H1 (cell line): Measurements from ENCODE around the gene EDC3. TPM values are rescaled to one million over a fixed set of nuclear protein-coding genes. Genes with fewer than 3 reads are reported as not detected.

ENCODE experiments used
- CBX5 ChIP-seq: fragments of 300-800, 300-1000 bp; sonication (generic); IDR thresholded peaks from 2 replicates; pipeline ENCODE4 v1.7.1; 2016; ENCODE audit warnings: antibody characterized with exemption, low read length, low read depth
- KDM4A ChIP-seq: IDR thresholded peaks from one replicate; pipeline ENCODE4 v1.7.1; 2012; ENCODE audit warnings: low read depth, mild to moderate bottlenecking, moderate library complexity, low read length, inconsistent platforms; ENCODE audit not compliant: severe bottlenecking
- KDM5A ChIP-seq: fragments of 200-600 bp; IDR thresholded peaks from 2 replicates; pipeline ENCODE4 v1.7.1; 2012; ENCODE audit warnings: mild to moderate bottlenecking, low read length, inconsistent platforms, mixed read lengths
- POLR2AphosphoS5 ChIP-seq: IDR thresholded peaks from 2 replicates; pipeline ENCODE4 v1.6.1; 2011; ENCODE audit warnings: low read depth, low read length
- TAF1 ChIP-seq: IDR thresholded peaks from 2 replicates; pipeline ENCODE4 v1.6.1; 2011; ENCODE audit warnings: mild to moderate bottlenecking, low read depth, low read length
- polyA plus RNA-seq, 7 experiments: library from polyadenylated mRNA; depleted of rRNA in 3 of 7; stranded (reverse) in 5 of 7; unstranded in 2 of 7; fragments of >200 nt in 5 of 7; fragments of 200-250 nt in 2 of 7; gene quantifications; 1 replicate in 5 of 7; 2 replicates in 1 of 7; 4 replicates in 1 of 7; pipeline versions ENCODE4 v1.2.1 to v1.2.3, GENCODE V29; 2011 to 2013; ENCODE audit warnings: missing spikeins in 2 of 7, mixed read lengths in 2 of 7
- total RNA-seq: library from RNA; stranded (reverse); fragmentation: NEBNext Ultra II Directional; extraction: Animal tissue kit (Norgen Biotek cat#: 25700); gene quantifications from 2 replicates; pipeline ENCODE4 v1.2.1, GENCODE V29; 2021
- TF ChIP-seq, protein P1 (sequence below): fragments of 300-600 bp; sonication (generic); IDR thresholded peaks from 2 replicates; pipeline ENCODE4 v1.7.1; 2012; ENCODE audit warnings: low read length, moderate library complexity, mild to moderate bottlenecking, inconsistent platforms; ENCODE audit not compliant: insufficient replicate concordance
- TF ChIP-seq, protein P2 (sequence below): IDR thresholded peaks from 2 replicates; pipeline ENCODE4 v1.6.1; 2012; ENCODE audit warnings: low read length, inconsistent platforms

Gene EDC3
- total and polyA plus RNA-seq, 2 of the 8 experiments (the other 6 are each of a cell fraction or from before 2014, with no cell fraction given): 45.0 to 50.8 TPM

DNA sequence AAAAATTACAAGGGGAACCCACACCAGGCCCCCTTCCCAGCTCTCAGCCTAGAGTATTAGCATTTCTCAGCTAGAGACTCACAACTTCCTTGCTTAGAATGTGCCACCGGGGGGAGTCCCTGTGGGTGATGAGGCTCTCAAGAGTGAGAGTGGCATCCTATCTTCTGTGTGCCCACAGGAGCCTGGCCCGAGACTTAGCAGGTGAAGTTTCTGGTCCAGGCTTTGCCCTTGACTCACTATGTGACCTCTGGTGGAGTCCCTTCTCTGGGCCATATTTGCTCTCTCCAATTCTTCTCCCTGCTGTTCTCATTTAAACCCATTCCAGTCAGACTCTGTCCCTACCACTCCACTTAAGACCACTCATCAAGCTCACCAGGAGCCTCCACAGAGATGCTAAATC lies 62.0 kb downstream of the EDC3 start (continued):
- TF ChIP-seq, protein P1, sequence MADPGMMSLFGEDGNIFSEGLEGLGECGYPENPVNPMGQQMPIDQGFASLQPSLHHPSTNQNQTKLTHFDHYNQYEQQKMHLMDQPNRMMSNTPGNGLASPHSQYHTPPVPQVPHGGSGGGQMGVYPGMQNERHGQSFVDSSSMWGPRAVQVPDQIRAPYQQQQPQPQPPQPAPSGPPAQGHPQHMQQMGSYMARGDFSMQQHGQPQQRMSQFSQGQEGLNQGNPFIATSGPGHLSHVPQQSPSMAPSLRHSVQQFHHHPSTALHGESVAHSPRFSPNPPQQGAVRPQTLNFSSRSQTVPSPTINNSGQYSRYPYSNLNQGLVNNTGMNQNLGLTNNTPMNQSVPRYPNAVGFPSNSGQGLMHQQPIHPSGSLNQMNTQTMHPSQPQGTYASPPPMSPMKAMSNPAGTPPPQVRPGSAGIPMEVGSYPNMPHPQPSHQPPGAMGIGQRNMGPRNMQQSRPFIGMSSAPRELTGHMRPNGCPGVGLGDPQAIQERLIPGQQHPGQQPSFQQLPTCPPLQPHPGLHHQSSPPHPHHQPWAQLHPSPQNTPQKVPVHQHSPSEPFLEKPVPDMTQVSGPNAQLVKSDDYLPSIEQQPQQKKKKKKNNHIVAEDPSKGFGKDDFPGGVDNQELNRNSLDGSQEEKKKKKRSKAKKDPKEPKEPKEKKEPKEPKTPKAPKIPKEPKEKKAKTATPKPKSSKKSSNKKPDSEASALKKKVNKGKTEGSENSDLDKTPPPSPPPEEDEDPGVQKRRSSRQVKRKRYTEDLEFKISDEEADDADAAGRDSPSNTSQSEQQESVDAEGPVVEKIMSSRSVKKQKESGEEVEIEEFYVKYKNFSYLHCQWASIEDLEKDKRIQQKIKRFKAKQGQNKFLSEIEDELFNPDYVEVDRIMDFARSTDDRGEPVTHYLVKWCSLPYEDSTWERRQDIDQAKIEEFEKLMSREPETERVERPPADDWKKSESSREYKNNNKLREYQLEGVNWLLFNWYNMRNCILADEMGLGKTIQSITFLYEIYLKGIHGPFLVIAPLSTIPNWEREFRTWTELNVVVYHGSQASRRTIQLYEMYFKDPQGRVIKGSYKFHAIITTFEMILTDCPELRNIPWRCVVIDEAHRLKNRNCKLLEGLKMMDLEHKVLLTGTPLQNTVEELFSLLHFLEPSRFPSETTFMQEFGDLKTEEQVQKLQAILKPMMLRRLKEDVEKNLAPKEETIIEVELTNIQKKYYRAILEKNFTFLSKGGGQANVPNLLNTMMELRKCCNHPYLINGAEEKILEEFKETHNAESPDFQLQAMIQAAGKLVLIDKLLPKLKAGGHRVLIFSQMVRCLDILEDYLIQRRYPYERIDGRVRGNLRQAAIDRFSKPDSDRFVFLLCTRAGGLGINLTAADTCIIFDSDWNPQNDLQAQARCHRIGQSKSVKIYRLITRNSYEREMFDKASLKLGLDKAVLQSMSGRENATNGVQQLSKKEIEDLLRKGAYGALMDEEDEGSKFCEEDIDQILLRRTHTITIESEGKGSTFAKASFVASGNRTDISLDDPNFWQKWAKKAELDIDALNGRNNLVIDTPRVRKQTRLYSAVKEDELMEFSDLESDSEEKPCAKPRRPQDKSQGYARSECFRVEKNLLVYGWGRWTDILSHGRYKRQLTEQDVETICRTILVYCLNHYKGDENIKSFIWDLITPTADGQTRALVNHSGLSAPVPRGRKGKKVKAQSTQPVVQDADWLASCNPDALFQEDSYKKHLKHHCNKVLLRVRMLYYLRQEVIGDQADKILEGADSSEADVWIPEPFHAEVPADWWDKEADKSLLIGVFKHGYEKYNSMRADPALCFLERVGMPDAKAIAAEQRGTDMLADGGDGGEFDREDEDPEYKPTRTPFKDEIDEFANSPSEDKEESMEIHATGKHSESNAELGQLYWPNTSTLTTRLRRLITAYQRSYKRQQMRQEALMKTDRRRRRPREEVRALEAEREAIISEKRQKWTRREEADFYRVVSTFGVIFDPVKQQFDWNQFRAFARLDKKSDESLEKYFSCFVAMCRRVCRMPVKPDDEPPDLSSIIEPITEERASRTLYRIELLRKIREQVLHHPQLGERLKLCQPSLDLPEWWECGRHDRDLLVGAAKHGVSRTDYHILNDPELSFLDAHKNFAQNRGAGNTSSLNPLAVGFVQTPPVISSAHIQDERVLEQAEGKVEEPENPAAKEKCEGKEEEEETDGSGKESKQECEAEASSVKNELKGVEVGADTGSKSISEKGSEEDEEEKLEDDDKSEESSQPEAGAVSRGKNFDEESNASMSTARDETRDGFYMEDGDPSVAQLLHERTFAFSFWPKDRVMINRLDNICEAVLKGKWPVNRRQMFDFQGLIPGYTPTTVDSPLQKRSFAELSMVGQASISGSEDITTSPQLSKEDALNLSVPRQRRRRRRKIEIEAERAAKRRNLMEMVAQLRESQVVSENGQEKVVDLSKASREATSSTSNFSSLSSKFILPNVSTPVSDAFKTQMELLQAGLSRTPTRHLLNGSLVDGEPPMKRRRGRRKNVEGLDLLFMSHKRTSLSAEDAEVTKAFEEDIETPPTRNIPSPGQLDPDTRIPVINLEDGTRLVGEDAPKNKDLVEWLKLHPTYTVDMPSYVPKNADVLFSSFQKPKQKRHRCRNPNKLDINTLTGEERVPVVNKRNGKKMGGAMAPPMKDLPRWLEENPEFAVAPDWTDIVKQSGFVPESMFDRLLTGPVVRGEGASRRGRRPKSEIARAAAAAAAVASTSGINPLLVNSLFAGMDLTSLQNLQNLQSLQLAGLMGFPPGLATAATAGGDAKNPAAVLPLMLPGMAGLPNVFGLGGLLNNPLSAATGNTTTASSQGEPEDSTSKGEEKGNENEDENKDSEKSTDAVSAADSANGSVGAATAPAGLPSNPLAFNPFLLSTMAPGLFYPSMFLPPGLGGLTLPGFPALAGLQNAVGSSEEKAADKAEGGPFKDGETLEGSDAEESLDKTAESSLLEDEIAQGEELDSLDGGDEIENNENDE: no peak
- TF ChIP-seq CBX5 (no peak), POLR2AphosphoS5 (no peak), TAF1 (no peak), KDM4A (no peak), KDM5A (no peak)
- TF ChIP-seq, protein P2, sequence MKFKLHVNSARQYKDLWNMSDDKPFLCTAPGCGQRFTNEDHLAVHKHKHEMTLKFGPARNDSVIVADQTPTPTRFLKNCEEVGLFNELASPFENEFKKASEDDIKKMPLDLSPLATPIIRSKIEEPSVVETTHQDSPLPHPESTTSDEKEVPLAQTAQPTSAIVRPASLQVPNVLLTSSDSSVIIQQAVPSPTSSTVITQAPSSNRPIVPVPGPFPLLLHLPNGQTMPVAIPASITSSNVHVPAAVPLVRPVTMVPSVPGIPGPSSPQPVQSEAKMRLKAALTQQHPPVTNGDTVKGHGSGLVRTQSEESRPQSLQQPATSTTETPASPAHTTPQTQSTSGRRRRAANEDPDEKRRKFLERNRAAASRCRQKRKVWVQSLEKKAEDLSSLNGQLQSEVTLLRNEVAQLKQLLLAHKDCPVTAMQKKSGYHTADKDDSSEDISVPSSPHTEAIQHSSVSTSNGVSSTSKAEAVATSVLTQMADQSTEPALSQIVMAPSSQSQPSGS: no peak
